ENCODE results near the gene MYL12A. TPM values are rescaled to one million over a fixed set of nuclear protein-coding genes. Genes with fewer than 3 reads are reported as not detected.
A peak's percentile ranks its signal among the peaks of the same experiment; 100 is the strongest.

MYL12A gene
- total and polyA plus RNA-seq, 5 experiments from 2014 or later, result 432 to 2,558 (median 2,292) TPM

- H3K27ac Mint-ChIP-seq, result peak overlapping the region in 9 of 10 donors; percentile 4 to 78 (median 72)
- no peaks in the 10 kb centered on the region for H3K9me3 Mint-ChIP-seq
- H3K4me3 Mint-ChIP-seq, result no peak overlapping the region
- peak in 1 of 2 donors; percentile 26 for ATAC-seq
- H3K36me3 Mint-ChIP-seq, result peaks cover 4 to 41% (median 5%) of the 10 kb centered on the region in 3 donors
- POLR2A ChIA-PET, result interaction anchor here (1.0 to 1.7 kb wide), 2 partner anchors 18 to 175 kb away, joined by 3 to 7 read pairs; partner anchors contain the start of gene MYL12B
- H3K4me1 Mint-ChIP-seq, result peaks cover 0 to 27% (median 2%) of the 10 kb centered on the region in 4 donors
- H3K27me3 Mint-ChIP-seq, result no peaks in the 10 kb centered on the region
- no peak for DNase-seq
These were observed 31.9 kb downstream of the MYL12A start for GRCh38 chr18:3279201-3280185.

GRCh38 chr18:3281456-3282400, 34.1 kb downstream of the MYL12A start:
- peak; percentile 86 to 87 for ATAC-seq
- H3K27me3 Mint-ChIP-seq, result no peaks in the 10 kb centered on the region
- peaks cover 0 to 1% (median 0%) of the 10 kb centered on the region in 9 donors for H3K9me3 Mint-ChIP-seq
- H3K27ac Mint-ChIP-seq, result peak overlapping the region in 1 of 10 donors; percentile 1
- DNase-seq, result peak in 4 of 10 donors; percentile 28 to 76 (median 73)
- H3K36me3 Mint-ChIP-seq, result peaks cover 0 to 21% (median 0%) of the 10 kb centered on the region in 3 donors
- POLR2A ChIA-PET, result interaction anchor here (0.6 to 1.1 kb wide), 2 partner anchors 312 to 384 kb away, joined by 3 to 5 read pairs; no protein-coding TSS in a partner anchor
- no peak overlapping the region for H3K4me3 Mint-ChIP-seq
- H3K4me1 Mint-ChIP-seq, result peaks cover 0 to 27% (median 0%) of the 10 kb centered on the region in 4 donors

GRCh38 chr18:3283253-3283863, 35.8 kb downstream of the MYL12A start:
- Mint-ChIP-seq H3K27me3 (no peaks in the 10 kb centered on the region), H3K36me3 (peaks cover 2 to 8% (median 3%) of the 10 kb centered on the region in 3 donors), H3K27ac (no peak overlapping the region), H3K4me1 (peaks cover 0 to 19% (median 0%) of the 10 kb centered on the region in 4 donors), H3K9me3 (peaks cover 0 to 4% (median 0%) of the 10 kb centered on the region in 9 donors), H3K4me3 (no peak overlapping the region)
- POLR2A ChIA-PET, result no interaction called here
- DNase-seq, result no peak
- ATAC-seq, result no peak

DNA sequence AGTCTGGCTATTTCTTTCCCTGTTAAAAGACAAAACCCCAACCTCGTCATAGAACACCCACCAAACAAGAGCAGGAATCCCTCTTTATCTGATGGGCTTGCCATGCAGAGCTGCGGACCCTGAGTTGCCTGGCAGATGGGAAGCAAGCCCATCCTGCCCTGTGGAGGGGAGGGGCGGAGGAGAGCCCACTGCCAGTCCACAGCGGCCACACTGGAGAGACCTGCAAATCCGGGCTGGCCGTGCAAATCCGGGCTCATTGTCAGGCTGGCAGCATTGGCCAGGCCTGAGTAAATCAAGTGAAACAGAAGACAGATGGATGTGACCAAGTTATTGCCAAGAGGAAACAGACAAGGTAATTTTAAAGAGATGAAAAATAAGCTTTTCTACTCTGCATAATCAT, 36.3 kb downstream of the MYL12A start:
- ATAC-seq (no peak), DNase-seq (no peak)
- POLR2A ChIA-PET, result no interaction called here
- H3K27me3 Mint-ChIP-seq, result no peaks in the 10 kb centered on the region
- H3K27ac Mint-ChIP-seq, result no peak overlapping the region
- no peak overlapping the region for H3K4me3 Mint-ChIP-seq
- peaks cover 0 to 6% (median 0%) of the 10 kb centered on the region in 9 donors for H3K9me3 Mint-ChIP-seq
- H3K4me1 Mint-ChIP-seq, result peaks cover 0 to 13% (median 0%) of the 10 kb centered on the region in 4 donors
- H3K36me3 Mint-ChIP-seq, result peaks cover 2 to 5% (median 3%) of the 10 kb centered on the region in 3 donors

GRCh38 chr18:3284501-3284900, 36.9 kb downstream of the MYL12A start:
- Mint-ChIP-seq H3K4me1 (peaks cover 0 to 7% (median 0%) of the 10 kb centered on the region in 4 donors), H3K9me3 (peaks cover 0 to 10% (median 0%) of the 10 kb centered on the region in 9 donors), H3K4me3 (no peak overlapping the region), H3K27ac (no peak overlapping the region), H3K27me3 (no peaks in the 10 kb centered on the region), H3K36me3 (peaks cover 0 to 5% (median 2%) of the 10 kb centered on the region in 3 donors)
- no peak for ATAC-seq
- no peak for DNase-seq
- POLR2A ChIA-PET, result no interaction called here

DNA sequence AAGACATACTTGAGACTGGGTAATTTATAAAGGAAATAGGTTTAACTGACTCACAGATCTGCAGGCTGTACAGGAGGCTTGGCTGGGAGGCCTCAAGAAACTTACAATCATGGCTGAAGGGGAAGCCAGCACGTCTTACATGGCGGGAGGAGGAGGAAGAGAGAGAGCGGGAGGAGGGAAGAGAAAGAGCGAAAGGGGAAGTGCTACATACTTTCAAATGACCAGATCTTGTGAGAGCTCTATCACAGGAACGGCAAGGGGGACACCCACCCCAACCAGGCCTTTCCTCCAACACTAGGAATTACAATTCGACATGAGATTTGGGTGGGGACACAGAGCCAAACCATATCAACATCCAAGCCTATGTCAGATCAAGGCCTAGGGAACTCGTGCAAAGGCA, 38.6 kb downstream of the MYL12A start:
- DNase-seq (no peak), ATAC-seq (no peak)
- peaks cover 0 to 13% (median 10%) of the 10 kb centered on the region in 3 donors for H3K36me3 Mint-ChIP-seq
- H3K4me1 Mint-ChIP-seq, result peaks cover 0 to 2% (median 0%) of the 10 kb centered on the region in 4 donors
- H3K27ac Mint-ChIP-seq, result peak overlapping the region in 1 of 10 donors; percentile 39
- peaks cover 0 to 24% (median 6%) of the 10 kb centered on the region in 9 donors for H3K9me3 Mint-ChIP-seq
- POLR2A ChIA-PET, result no interaction called here
- peaks cover 0 to 4% (median 0%) of the 10 kb centered on the region in 5 donors for H3K27me3 Mint-ChIP-seq
- no peak overlapping the region for H3K4me3 Mint-ChIP-seq

DNA sequence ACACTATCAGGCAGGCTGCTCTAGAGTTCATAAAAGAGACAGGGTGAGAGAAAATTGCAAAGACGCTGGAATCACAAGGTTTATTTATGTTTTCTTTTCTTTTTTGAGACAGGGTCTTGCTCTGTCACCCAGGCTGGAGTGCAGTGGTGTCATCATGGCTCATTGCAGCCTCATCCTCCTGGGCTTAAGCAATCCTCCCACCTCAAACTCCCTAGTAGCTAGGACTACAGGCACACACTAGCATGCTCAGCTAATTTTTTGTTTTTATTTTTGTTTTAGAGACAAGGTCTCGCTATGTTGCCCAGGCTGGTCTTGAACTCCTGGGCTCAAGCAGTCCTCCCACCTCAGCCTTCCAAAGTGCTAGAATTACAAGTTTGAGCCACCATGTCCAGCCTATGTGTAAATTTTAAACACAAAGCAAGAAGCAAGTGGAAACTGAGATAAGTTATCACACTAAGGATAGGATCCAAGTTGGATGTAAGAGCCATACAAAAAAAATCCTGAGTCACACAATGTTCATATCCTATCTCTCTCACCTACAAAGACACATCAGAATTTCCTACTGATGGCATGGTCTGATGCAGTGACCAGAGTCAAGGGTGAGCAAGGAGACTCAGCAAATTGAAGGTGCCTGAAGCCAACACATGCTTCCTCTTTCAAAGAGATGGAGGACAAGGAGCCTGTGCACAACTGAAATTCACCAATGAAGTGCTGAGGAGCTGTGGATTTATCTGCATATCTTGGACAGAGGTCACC, 45.8 kb downstream of the MYL12A start:
- Mint-ChIP-seq H3K27me3 (peaks cover 0 to 7% (median 3%) of the 10 kb centered on the region in 5 donors), H3K27ac (no peak overlapping the region), H3K4me1 (peaks cover 4 to 17% (median 10%) of the 10 kb centered on the region in 4 donors), H3K36me3 (peaks cover 0 to 27% (median 21%) of the 10 kb centered on the region in 3 donors), H3K4me3 (no peak overlapping the region), H3K9me3 (peaks cover 5 to 36% (median 20%) of the 10 kb centered on the region in 9 donors)
- DNase-seq (no peak), ATAC-seq (no peak)
- POLR2A ChIA-PET, result interaction anchor here (1.1 kb wide), 1 partner anchor 159 kb away, joined by 3 read pairs; no protein-coding TSS in a partner anchor

GRCh38 chr18:3294435-3295080, 47.0 kb downstream of the MYL12A start:
- POLR2A ChIA-PET, result interaction anchor here (1.1 kb wide), 1 partner anchor 158 kb away, joined by 3 read pairs; no protein-coding TSS in a partner anchor
- H3K4me1 Mint-ChIP-seq, result peaks cover 4 to 17% (median 10%) of the 10 kb centered on the region in 4 donors

GRCh38 chr18:3297025-3297984, 49.7 kb downstream of the MYL12A start:
- Mint-ChIP-seq H3K9me3 (peaks cover 0 to 8% (median 3%) of the 10 kb centered on the region in 9 donors), H3K4me1 (peaks cover 4 to 17% (median 10%) of the 10 kb centered on the region in 4 donors), H3K36me3 (peaks cover 0 to 5% (median 3%) of the 10 kb centered on the region in 3 donors), H3K27ac (peak overlapping the region; percentile 82 to 95 (median 87)), H3K4me3 (peak overlapping the region; percentile 92 to 98 (median 95)), H3K27me3 (peaks cover 17 to 34% (median 19%) of the 10 kb centered on the region in 5 donors)
- POLR2A ChIA-PET, result interaction anchor here (0.6 to 3.7 kb wide), 8 partner anchors 10 to 369 kb away, joined by 3 to 57 read pairs (median 6); partner anchors contain the start of genes MYL12A, MYL12B and TGIF1
- DNase-seq, result peak; percentile 80 to 95 (median 90)
- ATAC-seq, result peak; percentile 96 to 98

More at GRCh38 chr18:3294435-3295080, 47.0 kb downstream of the MYL12A start:
- Mint-ChIP-seq H3K4me3 (peak overlapping the region in 1 of 10 donors; percentile 75), H3K27me3 (peaks cover 1 to 10% (median 7%) of the 10 kb centered on the region in 5 donors), H3K9me3 (peaks cover 5 to 34% (median 20%) of the 10 kb centered on the region in 9 donors), H3K27ac (no peak overlapping the region), H3K36me3 (peaks cover 0 to 25% (median 21%) of the 10 kb centered on the region in 3 donors)
- no peak for ATAC-seq
- DNase-seq, result no peak

DNA sequence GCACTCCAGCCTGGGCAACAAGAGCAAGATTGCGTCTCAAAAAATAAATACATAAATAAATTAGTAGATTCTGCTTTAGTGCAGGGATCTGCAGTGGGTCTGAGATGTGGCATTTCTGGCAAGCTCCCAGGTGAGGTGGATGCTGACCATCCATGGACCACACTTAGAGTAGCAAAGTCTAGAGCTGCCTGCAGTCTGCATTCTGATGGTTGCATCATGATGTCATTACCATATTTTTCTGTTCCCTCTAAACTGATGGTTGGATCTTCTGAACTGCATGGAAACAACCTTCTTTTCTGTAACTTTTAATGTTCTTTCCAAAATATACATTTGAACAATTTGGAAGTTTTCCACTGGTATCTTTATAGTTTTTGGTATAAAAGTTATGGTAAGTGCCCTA, 57.2 kb downstream of the MYL12A start:
- Mint-ChIP-seq H3K27me3 (peaks cover 18 to 27% (median 20%) of the 10 kb centered on the region in 5 donors), H3K4me3 (no peak overlapping the region), H3K9me3 (no peaks in the 10 kb centered on the region), H3K4me1 (peaks cover 0 to 2% (median 0%) of the 10 kb centered on the region in 4 donors), H3K36me3 (no peaks in the 10 kb centered on the region), H3K27ac (no peak overlapping the region)
- DNase-seq (no peak), ATAC-seq (no peak)
- POLR2A ChIA-PET, result no interaction called here
